Spleen (tissue), 11 donors: ENCODE data around the gene TMEM109. TPM values are rescaled to one million over a fixed set of nuclear protein-coding genes. Genes with fewer than 3 reads are reported as not detected.

Experiments
- DNase-seq: peaks from one replicate; pipeline ENCODE4 v3.0.0-alpha.2; 2020
- H3K27ac ChIP-seq, 8 donors: fragments of 200-600 bp; sonication (generic) in 7 of 8; 1 replicate in 4 of 8; 2 replicates in 4 of 8; pipeline versions ENCODE4 v1.5.0 to v1.8.0; 2016 to 2021; ENCODE audit warnings: inconsistent platforms in 4 of 8, mild to moderate bottlenecking in 4 of 8, moderate library complexity in 1 of 8
- H3K27me3 ChIP-seq, 7 donors: fragments of 200-600 bp; sonication (generic) in 6 of 7; replicated peaks in 1 of 7; 1 replicate in 4 of 7; 2 replicates in 3 of 7; pipeline versions ENCODE4 v1.5.0 to v1.8.0; 2016 to 2021; ENCODE audit warnings: inconsistent platforms in 3 of 7, mild to moderate bottlenecking in 1 of 7
- H3K36me3 ChIP-seq, 6 donors: fragments of 200-600 bp; sonication (generic) in 5 of 6; 1 replicate in 4 of 6; 2 replicates in 2 of 6; pipeline versions ENCODE4 v1.5.0 to v1.8.0; 2016 to 2021; ENCODE audit warnings: inconsistent platforms in 2 of 6
- H3K4me1 ChIP-seq, 6 donors: fragments of 200-600 bp; sonication (generic) in 5 of 6; 1 replicate in 3 of 6; 2 replicates in 3 of 6; pipeline versions ENCODE4 v1.5.0 to v1.8.0; 2016 to 2021; ENCODE audit warnings: inconsistent platforms in 3 of 6
- H3K4me3 ChIP-seq, 8 donors: fragments of 200-600 bp; sonication (generic) in 7 of 8; 1 replicate in 4 of 8; 2 replicates in 4 of 8; pipeline versions ENCODE4 v1.5.0 to v1.8.0; 2016 to 2021; ENCODE audit warnings: inconsistent platforms in 4 of 8, mild to moderate bottlenecking in 4 of 8, moderate library complexity in 2 of 8
- H3K9me3 ChIP-seq, 8 donors: fragments of 200-600 bp; sonication (generic) in 7 of 8; 1 replicate in 4 of 8; 2 replicates in 4 of 8; pipeline versions ENCODE4 v1.5.0 to v1.8.0; 2016 to 2021; ENCODE audit warnings: inconsistent platforms in 4 of 8
- POLR2A ChIP-seq, 3 donors: fragments of 450-650 bp; IDR thresholded peaks; one replicate each; pipeline ENCODE4 v1.5.1; 2017; ENCODE audit warnings: antibody characterized with exemption in 3 of 3, mild to moderate bottlenecking in 1 of 3
- POLR2AphosphoS5 ChIP-seq, 3 donors: sonication (generic); formaldehyde crosslinking; IDR thresholded peaks; one replicate each; pipeline ENCODE4 v1.5.1; 2017; ENCODE audit warnings: antibody characterized with exemption in 3 of 3
- WGBS, 5 donors: extraction: QIAGEN DNeasy Blood & Tissue Kit in 3 of 5; methylation state at CpG; one replicate each; pipeline versions ENCODE4 v1.1.5 to v1.1.7; 2013 to 2018; 5-methylcytosine and 5-hydroxymethylcytosine counted together
- intact Hi-C: fragments of 100-400 bp; cut with DNase I; formaldehyde crosslinking; loops from one replicate; pipeline ENCODE4 v1.15.0; 2023; ENCODE audit warnings: low total_unique reads
- polyA plus RNA-seq, 3 donors: library from polyadenylated mRNA; stranded (reverse); fragments of 200-250 nt; gene quantifications; one replicate each; pipeline ENCODE4 v1.2.1, GENCODE V29; 2013
- total RNA-seq, 7 donors: library from RNA; depleted of rRNA in 3 of 7; stranded (reverse); fragments of >200 nt in 3 of 7; fragmentation: NEBNext Ultra II Directional in 4 of 7; extraction: Animal tissue kit (Norgen Biotek cat#: 25700) in 4 of 7; gene quantifications; one replicate each; pipeline versions ENCODE4 v1.1.0 to v1.2.1, GENCODE V29; 2016 to 2021
- TF ChIP-seq, protein P1 (sequence below), 11 experiments: fragments of 200-600 bp in 7 of 11; fragments of 450-650 bp in 4 of 11; sonication (generic) in 4 of 11; IDR thresholded peaks in 8 of 11; conservative IDR thresholded peaks in 3 of 11; 1 replicate in 7 of 11; 2 replicates in 4 of 11; pipeline versions ENCODE4 v1.4.0 to v1.8.0; 2016 to 2021; ENCODE audit warnings: antibody characterized with exemption in 11 of 11, inconsistent platforms in 4 of 11, mild to moderate bottlenecking in 1 of 11
- donor health status: healthy with polysubstance abuse.
- donor health status: DM: no; HTN: no; CAD: no; lungs with moderate emphysema.
- donor health status: DM: no; HTN: no; CAD: no.
- donor health status: Bipolar disorder and iron deficiency.
- donor health status: healthy.
- donor health status: DM: no; HTN: no; CAD: no.
- donor health status: DM: yes; HTN: yes; CAD: no.

The TMEM109 gene
- total and polyA plus RNA-seq, 10 donors = 53.6 to 125 (median 102) TPM

GRCh38 chr11:60923326-60923725 lies 9.4 kb downstream of the TMEM109 start:
- Histone ChIP-seq H3K9me3 (no peaks in the 10 kb centered on the region), H3K36me3 (peaks cover 8 to 44% (median 36%) of the 10 kb centered on the region in 6 donors), H3K4me3 (no peak overlapping the region), H3K27me3 (peaks cover 0 to 35% (median 15%) of the 10 kb centered on the region in 7 donors), H3K27ac (no peak overlapping the region), H3K4me1 (peaks cover 20 to 52% (median 43%) of the 10 kb centered on the region in 6 donors)
- TF ChIP-seq, protein P1, sequence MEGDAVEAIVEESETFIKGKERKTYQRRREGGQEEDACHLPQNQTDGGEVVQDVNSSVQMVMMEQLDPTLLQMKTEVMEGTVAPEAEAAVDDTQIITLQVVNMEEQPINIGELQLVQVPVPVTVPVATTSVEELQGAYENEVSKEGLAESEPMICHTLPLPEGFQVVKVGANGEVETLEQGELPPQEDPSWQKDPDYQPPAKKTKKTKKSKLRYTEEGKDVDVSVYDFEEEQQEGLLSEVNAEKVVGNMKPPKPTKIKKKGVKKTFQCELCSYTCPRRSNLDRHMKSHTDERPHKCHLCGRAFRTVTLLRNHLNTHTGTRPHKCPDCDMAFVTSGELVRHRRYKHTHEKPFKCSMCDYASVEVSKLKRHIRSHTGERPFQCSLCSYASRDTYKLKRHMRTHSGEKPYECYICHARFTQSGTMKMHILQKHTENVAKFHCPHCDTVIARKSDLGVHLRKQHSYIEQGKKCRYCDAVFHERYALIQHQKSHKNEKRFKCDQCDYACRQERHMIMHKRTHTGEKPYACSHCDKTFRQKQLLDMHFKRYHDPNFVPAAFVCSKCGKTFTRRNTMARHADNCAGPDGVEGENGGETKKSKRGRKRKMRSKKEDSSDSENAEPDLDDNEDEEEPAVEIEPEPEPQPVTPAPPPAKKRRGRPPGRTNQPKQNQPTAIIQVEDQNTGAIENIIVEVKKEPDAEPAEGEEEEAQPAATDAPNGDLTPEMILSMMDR (IDR thresholded peaks at IDR 0.05 in 8 of 11, conservative IDR thresholded peaks at IDR 0.05 in 3 of 11) = no peak
- TF ChIP-seq POLR2A (IDR thresholded peaks at IDR 0.05) (no peak), POLR2AphosphoS5 (IDR thresholded peaks at IDR 0.05) (no peak)
- WGBS, 5 donors = 77 to 92% (median 89%) methylated on average over 5 of the region's 5 CpGs
- intact Hi-C loops = no loop called here
- no peak for DNase-seq

DNA sequence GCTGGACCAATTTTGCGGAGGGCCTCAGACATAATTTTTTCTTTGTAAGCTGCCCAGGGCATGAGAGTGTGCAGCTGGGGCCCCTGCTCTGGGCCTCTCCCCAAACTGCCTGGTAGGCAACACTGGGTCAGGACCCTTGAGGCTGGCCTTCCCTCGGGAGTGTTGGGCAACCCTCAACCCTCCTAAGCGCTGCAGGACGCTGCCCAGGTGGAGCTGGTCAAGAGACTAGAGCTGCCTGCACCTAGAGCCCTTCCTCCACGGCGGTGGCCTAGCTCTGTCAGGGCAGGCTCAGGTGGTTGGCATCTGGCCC lies 9.8 kb downstream of the TMEM109 start:
- Histone ChIP-seq H3K9me3 (no peaks in the 10 kb centered on the region), H3K4me3 (peak overlapping the region in 3 of 8 donors; percentile 51 to 85 (median 71)), H3K36me3 (peaks cover 8 to 44% (median 36%) of the 10 kb centered on the region in 6 donors), H3K27me3 (peaks cover 0 to 35% (median 15%) of the 10 kb centered on the region in 7 donors), H3K4me1 (peaks cover 18 to 48% (median 39%) of the 10 kb centered on the region in 6 donors), H3K27ac (no peak overlapping the region)
- intact Hi-C loops = no loop called here
- peak; percentile 76 for DNase-seq
- TF ChIP-seq POLR2A (IDR thresholded peaks at IDR 0.05) (no peak), POLR2AphosphoS5 (IDR thresholded peaks at IDR 0.05) (no peak)
- TF ChIP-seq, protein P1 (IDR thresholded peaks at IDR 0.05 in 8 of 11, conservative IDR thresholded peaks at IDR 0.05 in 3 of 11) = no peak
- 50 to 62% (median 59%) methylated on average over 6 of the region's 6 CpGs for WGBS, 5 donors

- H3K4me1 ChIP-seq = peaks cover 14 to 43% (median 34%) of the 10 kb centered on the region in 6 donors
- WGBS, 5 donors = 0 to 5% (median 1%) methylated on average over 42 to 69 of the region's 69 CpGs
- TF ChIP-seq POLR2AphosphoS5 (IDR thresholded peaks at IDR 0.05) = peak; percentile 25 to 67 (median 64)
- TF ChIP-seq POLR2A (IDR thresholded peaks at IDR 0.05) = no peak
- intact Hi-C loops = no loop called here
- no peaks in the 10 kb centered on the region for H3K9me3 ChIP-seq
- H3K27ac ChIP-seq = peak within 1 kb of the TSS in 2 of 8 donors; percentile 21 to 53
- H3K27me3 ChIP-seq = peaks cover 0 to 35% (median 15%) of the 10 kb centered on the region in 7 donors
- DNase-seq = peak; percentile 87
- H3K36me3 ChIP-seq = peaks cover 8 to 44% (median 36%) of the 10 kb centered on the region in 6 donors
- H3K4me3 ChIP-seq = peak within 1 kb of the TSS; percentile 37 to 85 (median 52)
These were observed 10.3 kb downstream of the TMEM109 start, which contains the start of gene TMEM132A for GRCh38 chr11:60924110-60924905. Gene TMEM132A, plus strand, starts transcription at chr11:60924460. Its CDS starts 174 bp downstream, at chr11:60924634.

DNA sequence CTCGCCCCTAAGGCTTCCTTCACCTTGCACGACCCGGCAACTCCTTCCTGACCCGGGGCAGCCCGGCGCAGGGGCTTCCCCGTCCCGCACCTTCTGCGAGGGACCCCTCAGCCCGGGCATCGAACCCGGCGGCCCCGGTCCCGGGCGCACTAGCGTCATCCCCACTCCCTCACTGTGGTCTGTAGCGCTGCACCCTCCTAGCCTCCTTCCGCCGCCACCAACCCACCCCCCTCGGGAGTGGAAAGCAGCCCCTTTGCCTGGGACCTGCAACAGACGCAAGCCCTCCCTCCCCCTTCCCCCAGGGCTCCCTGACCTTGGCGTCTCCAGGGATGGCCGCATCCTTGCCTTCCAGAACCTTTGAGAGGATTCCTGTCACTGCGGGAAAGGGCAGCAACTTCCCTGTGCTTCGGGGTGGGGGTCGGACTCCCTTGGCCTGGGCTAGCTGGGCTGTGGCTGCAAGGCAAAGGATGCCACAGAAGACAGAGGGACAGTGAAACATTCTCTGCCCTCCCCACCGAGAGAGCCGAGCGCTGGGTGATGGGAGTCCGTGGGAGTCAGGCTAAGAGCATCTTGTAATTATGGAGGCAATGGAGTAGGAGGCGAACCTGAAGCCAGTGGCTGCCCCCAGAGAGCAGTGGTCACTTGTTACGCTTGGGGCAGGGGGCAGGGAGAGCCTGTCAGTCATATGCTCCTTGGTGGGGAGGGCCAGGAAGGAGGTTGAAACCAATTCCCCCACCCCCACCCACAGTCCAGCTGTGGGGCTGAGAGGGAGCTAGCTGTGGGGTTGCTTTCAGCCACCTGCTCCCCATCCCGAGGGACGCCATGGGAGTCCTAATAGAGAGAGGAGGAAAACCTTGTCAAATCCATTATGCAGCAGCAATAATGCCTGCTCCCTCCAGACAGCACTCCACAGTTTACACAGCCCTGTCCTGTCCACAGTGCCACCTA lies 11.2 kb downstream of the TMEM109 start:
- Histone ChIP-seq H3K27me3 (peaks cover 0 to 35% (median 15%) of the 10 kb centered on the region in 7 donors), H3K4me3 (peak overlapping the region; percentile 37 to 85 (median 52)), H3K9me3 (no peaks in the 10 kb centered on the region), H3K4me1 (peaks cover 9 to 34% (median 26%) of the 10 kb centered on the region in 6 donors), H3K27ac (no peak overlapping the region), H3K36me3 (peaks cover 8 to 36% (median 31%) of the 10 kb centered on the region in 6 donors)
- DNase-seq = peak; percentile 78
- intact Hi-C loops = no loop called here
- 5 to 11% (median 6%) methylated on average over 16 to 35 of the region's 35 CpGs for WGBS, 5 donors
- TF ChIP-seq POLR2AphosphoS5 (IDR thresholded peaks at IDR 0.05) (no peak), POLR2A (IDR thresholded peaks at IDR 0.05) (no peak)
- TF ChIP-seq, protein P1 (IDR thresholded peaks at IDR 0.05 in 8 of 11, conservative IDR thresholded peaks at IDR 0.05 in 3 of 11) = no peak
